GM13977 (cell line): ENCODE measurements around the gene GRHPR.

ENCODE experiments used
- DNase-seq: peaks from one replicate; pipeline ENCODE4 v3.0.0; 2012; ENCODE audit warnings: low spot score
- in situ Hi-C: fragments of 300-500 bp; cut with MboI; formaldehyde crosslinking; loops from one replicate; pipeline ENCODE4 v1.12.0; 2022; ENCODE audit warnings: low sequenced_read_pairs, low pct_unique_long_range_greater_than_20kb, mixed read lengths, inconsistent platforms; ENCODE audit not compliant: unreplicated experiment
- TF ChIP-seq, protein P1 (sequence below): IDR thresholded peaks from 2 replicates; pipeline ENCODE4 v1.5.1; 2012; ENCODE audit warnings: mild to moderate bottlenecking, control low read depth; ENCODE audit not compliant: insufficient read depth; ENCODE audit errors: extremely low read depth, missing control alignments

Gene GRHPR

DNA sequence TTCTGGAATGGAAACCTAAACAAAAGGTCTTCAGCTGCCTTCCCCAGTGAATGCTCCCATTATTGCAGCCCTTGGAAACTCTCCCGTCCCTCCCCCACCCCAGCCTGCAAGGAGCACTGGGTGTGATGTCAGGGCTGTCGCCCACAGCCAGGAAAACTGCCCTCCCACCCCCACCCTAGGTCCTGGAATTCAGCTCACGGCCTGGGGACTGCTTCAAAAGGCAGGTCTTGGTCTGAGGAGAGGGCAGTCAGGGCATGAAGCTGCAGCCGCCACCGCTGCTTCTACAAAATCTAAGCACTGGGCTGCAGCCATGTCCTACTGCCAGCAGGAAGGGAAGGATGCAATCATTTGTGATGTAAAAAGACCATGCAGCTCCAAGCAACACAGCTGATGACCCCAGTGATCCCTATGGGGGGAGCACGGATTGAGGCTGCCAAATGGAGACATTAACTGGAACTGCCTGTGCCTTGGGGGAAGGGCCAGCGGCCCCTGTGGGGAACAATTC is 11.4 kb downstream of the GRHPR start:
- TF ChIP-seq, protein P1, sequence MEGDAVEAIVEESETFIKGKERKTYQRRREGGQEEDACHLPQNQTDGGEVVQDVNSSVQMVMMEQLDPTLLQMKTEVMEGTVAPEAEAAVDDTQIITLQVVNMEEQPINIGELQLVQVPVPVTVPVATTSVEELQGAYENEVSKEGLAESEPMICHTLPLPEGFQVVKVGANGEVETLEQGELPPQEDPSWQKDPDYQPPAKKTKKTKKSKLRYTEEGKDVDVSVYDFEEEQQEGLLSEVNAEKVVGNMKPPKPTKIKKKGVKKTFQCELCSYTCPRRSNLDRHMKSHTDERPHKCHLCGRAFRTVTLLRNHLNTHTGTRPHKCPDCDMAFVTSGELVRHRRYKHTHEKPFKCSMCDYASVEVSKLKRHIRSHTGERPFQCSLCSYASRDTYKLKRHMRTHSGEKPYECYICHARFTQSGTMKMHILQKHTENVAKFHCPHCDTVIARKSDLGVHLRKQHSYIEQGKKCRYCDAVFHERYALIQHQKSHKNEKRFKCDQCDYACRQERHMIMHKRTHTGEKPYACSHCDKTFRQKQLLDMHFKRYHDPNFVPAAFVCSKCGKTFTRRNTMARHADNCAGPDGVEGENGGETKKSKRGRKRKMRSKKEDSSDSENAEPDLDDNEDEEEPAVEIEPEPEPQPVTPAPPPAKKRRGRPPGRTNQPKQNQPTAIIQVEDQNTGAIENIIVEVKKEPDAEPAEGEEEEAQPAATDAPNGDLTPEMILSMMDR = no peak
- no peak for DNase-seq
- in situ Hi-C loops = no loop called here

- no peak for DNase-seq
- TF ChIP-seq, protein P1 = no peak
These were observed 14.0 kb downstream of the GRHPR start for GRCh38 chr9:37436540-37436939.

DNA sequence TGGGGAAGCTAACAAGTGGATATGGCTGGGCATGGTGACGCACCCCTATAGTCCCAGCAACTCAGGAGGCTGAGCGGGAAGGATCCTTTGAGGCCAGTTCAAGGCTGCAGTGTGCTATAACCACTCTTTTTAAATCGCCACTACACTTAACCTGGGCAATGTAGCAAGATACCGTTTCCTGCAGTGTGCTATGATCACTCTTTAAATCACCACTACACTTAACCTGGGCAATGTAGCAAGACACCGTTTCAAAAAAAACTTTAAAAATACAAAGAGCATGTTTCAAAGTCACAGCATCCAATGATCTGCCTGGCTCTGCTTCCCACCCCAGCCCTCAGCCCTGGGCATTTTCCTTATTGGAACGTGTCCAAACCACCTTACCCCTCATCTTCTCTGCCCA is 14.5 kb downstream of the GRHPR start:
- in situ Hi-C loops = no loop called here
- TF ChIP-seq, protein P1 = no peak
- no peak for DNase-seq

More at GRCh38 chr9:37436540-37436939, 14.0 kb downstream of the GRHPR start:
- in situ Hi-C loops = no loop called here

DNA sequence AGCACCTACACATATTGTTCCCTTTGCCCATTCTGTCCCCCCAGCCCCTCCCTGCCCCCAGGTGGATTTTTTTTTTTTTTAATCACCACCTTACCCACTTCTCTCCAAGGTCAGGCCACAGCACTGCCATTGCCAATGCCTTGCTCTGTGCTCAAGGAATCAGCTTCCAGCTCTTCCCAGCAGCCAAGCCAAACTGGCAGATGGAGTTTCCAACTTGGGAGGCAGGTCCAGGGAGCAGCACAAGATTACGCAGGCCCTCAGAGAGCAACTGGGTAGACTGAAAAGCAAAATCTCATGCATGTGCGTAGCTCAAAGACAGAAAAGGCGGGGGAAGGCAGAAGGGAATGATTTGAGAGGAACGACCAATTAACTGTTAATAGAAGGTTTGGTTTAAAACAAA is 15.1 kb downstream of the GRHPR start:
- in situ Hi-C loops = no loop called here
- TF ChIP-seq, protein P1 = no peak
- DNase-seq = no peak

- in situ Hi-C loops = no loop called here
- DNase-seq = no peak
- TF ChIP-seq, protein P1 = no peak
These were observed 15.9 kb downstream of the GRHPR start for GRCh38 chr9:37438359-37438758.

- TF ChIP-seq, protein P1 = no peak
- in situ Hi-C loops = no loop called here
- no peak for DNase-seq
These were observed 19.4 kb downstream of the GRHPR start for GRCh38 chr9:37441776-37442370.
